Endothelial cell of umbilical vein (primary cell): ENCODE data around the gene TBC1D30. TPM values are rescaled to one million over a fixed set of nuclear protein-coding genes. Genes with fewer than 3 reads are reported as not detected.

Experiments
- BruUV-seq: library from RNA; stranded (reverse); fragments of 400-500 nt; replicated peaks from 2 replicates; lab custom pipeline; 2021; lab: Mats Ljungman, UMichigan
- CTCF ChIA-PET: fragments of 300-600, 350-600 bp; sonication (Branson Sonifier 250); formaldehyde crosslinking; loops from one replicate; lab custom pipeline; 2021; ENCODE audit warnings: antibody characterized with exemption, inconsistent platforms; lab: Charles Lee
- POLR2A ChIA-PET: fragments of 300-600, 350-600 bp; sonication (Branson Sonifier 250); formaldehyde crosslinking; loops from one replicate; lab custom pipeline; 2021; ENCODE audit warnings: antibody characterized with exemption, inconsistent platforms; lab: Charles Lee
- DNase-seq: peaks from one replicate; pipeline ENCODE4 v3.0.0-alpha.2; 2011; ENCODE audit warnings: low read depth, low spot score
- FAIRE-seq: peaks from 2 replicates; lab custom pipeline; 2011; peaks lifted over from hg19 to GRCh38; lab: Jason Lieb, UNC
- H2AFZ ChIP-seq: 2 replicates; pipeline ENCODE4 v1.6.0; 2012; ENCODE audit warnings: low read depth, low read length, control low read depth, inconsistent platforms
- H3K27ac ChIP-seq: 2 replicates; pipeline ENCODE4 v1.5.1; 2011; ENCODE audit warnings: low read depth, mild to moderate bottlenecking, control low read depth, low read length, moderate library complexity; ENCODE audit not compliant: insufficient read depth
- H3K27me3 ChIP-seq, 2 experiments: 2 replicates each; pipeline versions ENCODE4 v1.6.0 to v1.6.1; 2011; ENCODE audit warnings: low read length in 2 of 2, mixed read lengths in 1 of 2; ENCODE audit not compliant: control insufficient read depth in 2 of 2, insufficient read depth in 2 of 2
- H3K36me3 ChIP-seq, 2 experiments: 2 replicates in 1 of 2; 3 replicates in 1 of 2; pipeline ENCODE4 v1.5.1; 2011; ENCODE audit warnings: low read length in 2 of 2, mild to moderate bottlenecking in 1 of 2, moderate library complexity in 1 of 2; ENCODE audit not compliant: control insufficient read depth in 2 of 2, insufficient read depth in 2 of 2; ENCODE audit errors: extremely low read depth in 1 of 2
- H3K4me1 ChIP-seq: 3 replicates; pipeline ENCODE4 v1.5.1; 2011; ENCODE audit warnings: mild to moderate bottlenecking, low read length; ENCODE audit not compliant: control insufficient read depth, insufficient read depth; ENCODE audit errors: extremely low read depth
- H3K4me2 ChIP-seq: 2 replicates; pipeline ENCODE4 v1.6.1; 2011; ENCODE audit warnings: low read length, control low read depth, mixed read lengths; ENCODE audit not compliant: insufficient read depth
- H3K4me3 ChIP-seq, 3 experiments: fragments of 200-600 bp in 1 of 3; sonication (generic), shearing (Covaris generic) in 1 of 3; replicated peaks in 1 of 3; 2 replicates each; pipeline ENCODE4 v1.5.1; 2011 to 2016; ENCODE audit warnings: control low read depth in 3 of 3, low read length in 3 of 3, mild to moderate bottlenecking in 2 of 3, inconsistent platforms in 1 of 3, low read depth in 1 of 3, moderate library complexity in 1 of 3; ENCODE audit not compliant: insufficient read depth in 1 of 3
- H3K79me2 ChIP-seq: 2 replicates; pipeline ENCODE4 v1.6.0; 2012; ENCODE audit warnings: low read length, inconsistent platforms; ENCODE audit not compliant: control insufficient read depth, insufficient read depth
- H3K9ac ChIP-seq: replicated peaks from 2 replicates; pipeline ENCODE3; 2011; ENCODE audit warnings: low read length, control low read depth; ENCODE audit not compliant: insufficient read depth; ENCODE audit errors: extremely low read depth
- H3K9me1 ChIP-seq: replicated peaks from 3 replicates; pipeline ENCODE4 v1.6.0; 2011; ENCODE audit warnings: mild to moderate bottlenecking, low read length; ENCODE audit not compliant: control insufficient read depth, insufficient read depth; ENCODE audit errors: extremely low read depth
- H3K9me3 ChIP-seq: replicated peaks from 2 replicates; pipeline ENCODE4 v1.5.1; 2012; ENCODE audit warnings: low read length, inconsistent platforms; ENCODE audit not compliant: control insufficient read depth, insufficient read depth
- H4K20me1 ChIP-seq: replicated peaks from 2 replicates; pipeline ENCODE3; 2011; ENCODE audit warnings: mild to moderate bottlenecking, low read length; ENCODE audit not compliant: control insufficient read depth, insufficient read depth; ENCODE audit errors: extremely low read depth
- EZH2 ChIP-seq: IDR thresholded peaks from 2 replicates; pipeline ENCODE4 v1.6.1; 2012; ENCODE audit warnings: borderline replicate concordance, low read depth, mild to moderate bottlenecking, moderate library complexity, low read length, inconsistent platforms; ENCODE audit not compliant: severe bottlenecking
- FOS ChIP-seq: IDR thresholded peaks from 2 replicates; pipeline ENCODE4 v1.6.1; 2011; ENCODE audit warnings: mild to moderate bottlenecking, low read length, moderate library complexity, borderline replicate concordance; ENCODE audit not compliant: insufficient read depth
- GATA2 ChIP-seq: IDR thresholded peaks from 2 replicates; pipeline ENCODE4 v1.7.0; 2011; ENCODE audit warnings: low read depth, mild to moderate bottlenecking, moderate library complexity, mixed read lengths, low read length; ENCODE audit not compliant: insufficient read length, insufficient read depth
- JUN ChIP-seq: IDR thresholded peaks from 2 replicates; pipeline ENCODE4 v1.6.1; 2011; ENCODE audit warnings: borderline replicate concordance, low read depth; ENCODE audit not compliant: insufficient read length, insufficient read depth
- MYC ChIP-seq: IDR thresholded peaks from one replicate; pipeline ENCODE4 v1.6.1; 2011; ENCODE audit warnings: mild to moderate bottlenecking, low read depth, low read length
- POLR2A ChIP-seq: IDR thresholded peaks from 2 replicates; pipeline ENCODE4 v1.6.1; 2012; ENCODE audit warnings: low read depth, mild to moderate bottlenecking, control low read depth, low read length
- POLR2AphosphoS5 ChIP-seq: IDR thresholded peaks from 2 replicates; pipeline ENCODE4 v1.6.1; 2012; ENCODE audit warnings: low read depth, mild to moderate bottlenecking, control low read depth, low read length, moderate library complexity; ENCODE audit not compliant: insufficient read depth
- dilution Hi-C: fragments of 300-500 bp; cut with MboI; formaldehyde crosslinking; loops from one replicate; pipeline ENCODE4 v1.15.0; 2019; ENCODE audit warnings: low sequenced_read_pairs; ENCODE audit not compliant: extremely low pct_ligation_motif_present
- intact Hi-C: fragments of 100-400 bp; cut with micrococcal nuclease; formaldehyde crosslinking; loops from one replicate; pipeline ENCODE4 v1.10.0; 2022
- polyA plus RNA-seq, 4 experiments: library from polyadenylated mRNA; depleted of rRNA in 3 of 4; stranded (reverse) in 3 of 4; unstranded in 1 of 4; fragments of >200 nt; gene quantifications; 2 replicates each; pipeline versions ENCODE4 v1.2.1 to v1.2.3, GENCODE V29; 2011 to 2012; ENCODE audit warnings: missing spikeins in 1 of 4
- total RNA-seq: library from RNA; stranded (reverse); gene quantifications from 2 replicates; pipeline ENCODE4 v1.2.3, GENCODE V29; 2021
- TF ChIP-seq, protein P1 (sequence below), 2 donors: IDR thresholded peaks; 1 replicate in 1 of 2; 2 replicates in 1 of 2; pipeline ENCODE4 v1.5.1; 2011; ENCODE audit warnings: low read length in 2 of 2, mild to moderate bottlenecking in 2 of 2, moderate library complexity in 2 of 2, control low read depth in 1 of 2, inconsistent platforms in 1 of 2, low read depth in 1 of 2; ENCODE audit not compliant: insufficient read depth in 1 of 2; ENCODE audit errors: extremely low read depth in 1 of 2
- TF ChIP-seq, protein P2 (sequence below): IDR thresholded peaks from 2 replicates; pipeline ENCODE4 v1.6.1; 2011; ENCODE audit not compliant: insufficient read depth, insufficient read length

TBC1D30 gene
- total and polyA plus RNA-seq, 2 donors (not counting 3 experiments of a cell fraction or from before 2014, with no cell fraction given) = 4.4 to 7.6 TPM

DNA sequence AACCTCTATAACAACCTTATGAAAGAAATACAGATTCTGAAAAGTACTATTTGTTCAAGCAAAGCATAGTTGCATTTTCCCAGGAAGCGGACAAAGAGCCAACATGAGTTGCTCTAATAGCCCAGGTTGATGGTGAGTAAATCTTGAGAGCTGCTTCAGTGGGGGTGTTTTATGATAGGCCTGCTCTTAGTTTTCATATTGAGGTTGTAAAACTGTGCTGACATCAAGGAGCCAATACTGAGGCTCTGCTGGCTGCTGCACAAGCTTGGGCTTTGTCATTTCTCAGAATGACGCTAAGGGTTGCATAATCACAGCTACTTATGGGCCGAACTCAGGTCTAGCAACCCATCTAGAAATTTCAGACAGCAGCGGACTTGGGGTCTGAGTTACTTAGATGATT is 11.5 kb downstream of the TBC1D30 start:
- Histone ChIP-seq H3K9ac (no peak overlapping the region), H3K4me1 (no peaks in the 10 kb centered on the region), H2AFZ (no peak overlapping the region), H3K9me1 (no peaks in the 10 kb centered on the region), H3K9me3 (no peaks in the 10 kb centered on the region), H4K20me1 (no peaks in the 10 kb centered on the region), H3K79me2 (no peaks in the 10 kb centered on the region), H3K4me3 (no peak overlapping the region), H3K27ac (no peak overlapping the region), H3K27me3 (no peaks in the 10 kb centered on the region), H3K36me3 (no peaks in the 10 kb centered on the region), H3K4me2 (no peak overlapping the region)
- no peak for TF ChIP-seq POLR2AphosphoS5
- TF ChIP-seq POLR2A = no peak
- TF ChIP-seq, protein P1, sequence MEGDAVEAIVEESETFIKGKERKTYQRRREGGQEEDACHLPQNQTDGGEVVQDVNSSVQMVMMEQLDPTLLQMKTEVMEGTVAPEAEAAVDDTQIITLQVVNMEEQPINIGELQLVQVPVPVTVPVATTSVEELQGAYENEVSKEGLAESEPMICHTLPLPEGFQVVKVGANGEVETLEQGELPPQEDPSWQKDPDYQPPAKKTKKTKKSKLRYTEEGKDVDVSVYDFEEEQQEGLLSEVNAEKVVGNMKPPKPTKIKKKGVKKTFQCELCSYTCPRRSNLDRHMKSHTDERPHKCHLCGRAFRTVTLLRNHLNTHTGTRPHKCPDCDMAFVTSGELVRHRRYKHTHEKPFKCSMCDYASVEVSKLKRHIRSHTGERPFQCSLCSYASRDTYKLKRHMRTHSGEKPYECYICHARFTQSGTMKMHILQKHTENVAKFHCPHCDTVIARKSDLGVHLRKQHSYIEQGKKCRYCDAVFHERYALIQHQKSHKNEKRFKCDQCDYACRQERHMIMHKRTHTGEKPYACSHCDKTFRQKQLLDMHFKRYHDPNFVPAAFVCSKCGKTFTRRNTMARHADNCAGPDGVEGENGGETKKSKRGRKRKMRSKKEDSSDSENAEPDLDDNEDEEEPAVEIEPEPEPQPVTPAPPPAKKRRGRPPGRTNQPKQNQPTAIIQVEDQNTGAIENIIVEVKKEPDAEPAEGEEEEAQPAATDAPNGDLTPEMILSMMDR (IDR thresholded peaks at IDR 0.05; ENCODE audit: extremely low read depth in 1 of 2, insufficient read depth in 1 of 2, low read depth in 1 of 2, low read length in 2 of 2) = no peak
- TF ChIP-seq MYC = no peak
- no peak for TF ChIP-seq EZH2
- TF ChIP-seq FOS = no peak
- TF ChIP-seq JUN = no peak
- TF ChIP-seq, protein P2, sequence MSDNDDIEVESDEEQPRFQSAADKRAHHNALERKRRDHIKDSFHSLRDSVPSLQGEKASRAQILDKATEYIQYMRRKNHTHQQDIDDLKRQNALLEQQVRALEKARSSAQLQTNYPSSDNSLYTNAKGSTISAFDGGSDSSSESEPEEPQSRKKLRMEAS = no peak
- TF ChIP-seq GATA2 = no peak
- FAIRE-seq (no peak), DNase-seq (no peak)
- intact Hi-C loops (no loop called here), dilution Hi-C loops (no loop called here)
- POLR2A ChIA-PET = no interaction called here
- CTCF ChIA-PET = interaction anchor here (1.1 kb wide), 1 partner anchor 35 kb away, joined by 3 read pairs; no protein-coding TSS in a partner anchor
- BruUV-seq = no TSS peak
